Lung (tissue), 12 donors: ENCODE measurements around the gene TMEM178B. TPM values are rescaled to one million over a fixed set of nuclear protein-coding genes. Genes with fewer than 3 reads are reported as not detected.

Experiments
- ATAC-seq: fragments of 200-7000 bp; cut with Tn5 transposase; one replicate; pipeline ENCODE4 v1.9.1; 2020; ENCODE audit warnings: moderate number of reproducible peaks; ENCODE audit not compliant: insufficient read depth, low FRiP score
- DNase-seq, 3 donors: peaks; one replicate each; pipeline ENCODE4 v3.0.0-alpha.2; 2013 to 2017
- H3K27ac ChIP-seq, 2 donors: one replicate each; pipeline ENCODE4 v1.5.1; 2013; ENCODE audit warnings: mild to moderate bottlenecking in 2 of 2, moderate library complexity in 2 of 2, control low read depth in 1 of 2, inconsistent platforms in 1 of 2, low read depth in 1 of 2, low read length in 1 of 2
- H3K27me3 ChIP-seq, 3 donors: one replicate each; pipeline ENCODE4 v1.5.1; 2013; ENCODE audit warnings: low read length in 2 of 3; ENCODE audit not compliant: control insufficient read depth in 3 of 3, insufficient read depth in 3 of 3
- H3K36me3 ChIP-seq, 4 donors: one replicate each; pipeline ENCODE4 v1.5.1; 2013; ENCODE audit warnings: low read length in 4 of 4, mild to moderate bottlenecking in 1 of 4, moderate library complexity in 1 of 4; ENCODE audit not compliant: control insufficient read depth in 4 of 4, insufficient read depth in 4 of 4
- H3K4me1 ChIP-seq, 5 donors: one replicate each; pipeline ENCODE4 v1.5.1; 2013; ENCODE audit warnings: low read length in 5 of 5, mild to moderate bottlenecking in 2 of 5, moderate library complexity in 1 of 5; ENCODE audit not compliant: control insufficient read depth in 5 of 5, insufficient read depth in 5 of 5
- H3K4me3 ChIP-seq: one replicate; pipeline ENCODE4 v1.5.1; 2013; ENCODE audit warnings: mild to moderate bottlenecking, control low read depth, moderate library complexity
- H3K9ac ChIP-seq, 2 donors: one replicate each; pipeline ENCODE4 v1.5.1; 2013; ENCODE audit warnings: low read length in 2 of 2, control low read depth in 1 of 2; ENCODE audit not compliant: insufficient read depth in 1 of 2
- H3K9me3 ChIP-seq, 4 donors: one replicate each; pipeline ENCODE4 v1.5.1; 2013; ENCODE audit warnings: low read length in 3 of 4, mild to moderate bottlenecking in 1 of 4, moderate library complexity in 1 of 4; ENCODE audit not compliant: control insufficient read depth in 4 of 4, insufficient read depth in 3 of 4
- WGBS, 2 donors: extraction: QIAGEN DNeasy Blood & Tissue Kit; methylation state at CpG; one replicate each; pipeline ENCODE4 v1.1.7; 2013; 5-methylcytosine and 5-hydroxymethylcytosine counted together
- polyA plus RNA-seq, 2 donors: library from polyadenylated mRNA; stranded (reverse); fragments of 200-250 nt; gene quantifications; one replicate each; pipeline ENCODE4 v1.2.1, GENCODE V29; 2013
- total RNA-seq, 2 donors: library from RNA; depleted of rRNA in 1 of 2; stranded (reverse); fragments of >200 nt in 1 of 2; gene quantifications; one replicate each; pipeline ENCODE4 v1.2.1, GENCODE V29; 2014 to 2021
- TF ChIP-seq, protein P1 (sequence below): IDR thresholded peaks from 2 replicates; pipeline ENCODE4 v1.5.1; 2012; ENCODE audit warnings: mild to moderate bottlenecking; ENCODE audit errors: control extremely low read depth, extremely low read depth
- donor health status: control.
- donor health status: control.
- donor health status: Bipolar disorder and iron deficiency.
- donor health status: healthy.
- donor health status: DM: yes; HTN: yes; CAD: no.

TMEM178B gene
- total and polyA plus RNA-seq, 4 donors, result 0.04 to 2.4 (median 0.48) TPM

DNA sequence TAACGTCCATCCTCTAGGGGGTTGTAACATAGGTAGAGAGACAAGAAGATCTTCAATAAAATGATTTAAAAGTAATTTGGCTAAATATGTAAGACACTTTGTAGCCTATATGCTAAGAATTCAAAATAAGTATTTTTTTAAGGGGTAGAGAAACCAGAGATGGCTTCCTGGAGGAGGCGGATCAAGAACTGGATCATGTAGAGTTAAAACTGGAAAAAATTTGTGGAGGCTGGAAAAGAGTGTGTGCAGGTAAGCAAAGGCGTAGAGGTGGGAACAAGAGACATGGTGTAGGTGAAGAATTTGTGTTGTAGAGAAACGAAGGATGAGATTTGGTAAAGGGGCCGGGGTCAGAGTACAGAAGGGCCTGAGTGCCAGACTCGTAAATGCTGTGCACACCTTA lies 172.6 kb downstream of the TMEM178B start:
- no peak overlapping the region for H3K4me3 ChIP-seq
- TF ChIP-seq, protein P1, sequence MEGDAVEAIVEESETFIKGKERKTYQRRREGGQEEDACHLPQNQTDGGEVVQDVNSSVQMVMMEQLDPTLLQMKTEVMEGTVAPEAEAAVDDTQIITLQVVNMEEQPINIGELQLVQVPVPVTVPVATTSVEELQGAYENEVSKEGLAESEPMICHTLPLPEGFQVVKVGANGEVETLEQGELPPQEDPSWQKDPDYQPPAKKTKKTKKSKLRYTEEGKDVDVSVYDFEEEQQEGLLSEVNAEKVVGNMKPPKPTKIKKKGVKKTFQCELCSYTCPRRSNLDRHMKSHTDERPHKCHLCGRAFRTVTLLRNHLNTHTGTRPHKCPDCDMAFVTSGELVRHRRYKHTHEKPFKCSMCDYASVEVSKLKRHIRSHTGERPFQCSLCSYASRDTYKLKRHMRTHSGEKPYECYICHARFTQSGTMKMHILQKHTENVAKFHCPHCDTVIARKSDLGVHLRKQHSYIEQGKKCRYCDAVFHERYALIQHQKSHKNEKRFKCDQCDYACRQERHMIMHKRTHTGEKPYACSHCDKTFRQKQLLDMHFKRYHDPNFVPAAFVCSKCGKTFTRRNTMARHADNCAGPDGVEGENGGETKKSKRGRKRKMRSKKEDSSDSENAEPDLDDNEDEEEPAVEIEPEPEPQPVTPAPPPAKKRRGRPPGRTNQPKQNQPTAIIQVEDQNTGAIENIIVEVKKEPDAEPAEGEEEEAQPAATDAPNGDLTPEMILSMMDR, result no peak
- no peaks in the 10 kb centered on the region for H3K4me1 ChIP-seq
- WGBS, 2 donors, result 85 to 94% methylated on average over 6 of the region's 6 CpGs
- H3K27ac ChIP-seq, result no peak overlapping the region
- H3K9me3 ChIP-seq, result peaks cover 0 to 2% (median 0%) of the 10 kb centered on the region in 4 donors
- no peak for ATAC-seq
- peaks cover 0 to 3% (median 2%) of the 10 kb centered on the region in 3 donors for H3K27me3 ChIP-seq
- DNase-seq, result no peak
- H3K9ac ChIP-seq, result no peak overlapping the region
- H3K36me3 ChIP-seq, result no peaks in the 10 kb centered on the region

DNA sequence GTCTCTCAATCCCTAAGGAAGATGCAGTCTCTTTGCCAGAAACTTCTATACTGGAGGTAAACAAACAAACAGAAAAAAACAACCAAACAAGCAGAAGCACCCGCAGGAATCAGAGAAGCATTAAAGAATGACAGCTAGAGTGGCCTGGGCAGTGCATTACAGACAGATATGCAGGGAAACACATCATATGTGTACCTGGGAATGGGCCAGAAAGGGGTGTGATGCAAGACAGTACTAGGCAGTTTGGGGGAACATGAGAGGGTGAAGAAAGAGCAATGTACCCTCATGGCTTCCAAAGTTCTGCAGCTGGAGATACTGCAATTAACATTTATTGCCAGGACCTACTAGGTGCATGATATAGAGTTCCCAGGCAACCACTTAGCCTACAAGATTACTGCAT lies 177.3 kb downstream of the TMEM178B start:
- TF ChIP-seq, protein P1, result no peak
- ATAC-seq (no peak), DNase-seq (peak in 1 of 3 donors; percentile 17)
- Histone ChIP-seq H3K4me1 (no peaks in the 10 kb centered on the region), H3K27me3 (peaks cover 0 to 3% (median 2%) of the 10 kb centered on the region in 3 donors), H3K27ac (no peak overlapping the region), H3K4me3 (no peak overlapping the region), H3K9me3 (no peaks in the 10 kb centered on the region), H3K36me3 (no peaks in the 10 kb centered on the region), H3K9ac (no peak overlapping the region)
- WGBS, 2 donors, result 70 to 72% methylated on average over 1 of the region's 1 CpG

DNA sequence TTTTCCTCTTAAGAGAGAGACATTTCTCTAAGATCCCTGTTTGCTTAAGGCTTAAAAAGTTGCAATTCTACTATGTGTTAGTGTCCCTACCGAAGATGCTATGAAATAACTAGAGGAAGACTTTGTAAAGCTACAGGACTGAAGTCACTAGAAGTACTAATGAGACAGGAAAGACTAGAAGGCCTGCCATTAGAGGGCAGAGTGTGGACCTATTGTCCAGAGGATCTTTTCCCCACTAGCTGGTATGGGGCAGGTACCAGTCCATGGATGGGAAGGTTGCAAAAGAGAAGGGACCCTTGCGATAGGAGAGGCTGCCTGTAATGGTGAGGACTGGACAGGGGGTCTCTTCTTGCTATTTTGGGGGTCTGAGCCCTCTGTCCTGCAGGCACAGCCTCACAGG lies 178.1 kb downstream of the TMEM178B start:
- no peak overlapping the region for H3K27ac ChIP-seq
- WGBS, 2 donors, result 68 to 77% methylated on average over 2 of the region's 2 CpGs
- no peak overlapping the region for H3K9ac ChIP-seq
- no peaks in the 10 kb centered on the region for H3K36me3 ChIP-seq
- H3K4me1 ChIP-seq, result no peaks in the 10 kb centered on the region
- H3K27me3 ChIP-seq, result peaks cover 0 to 3% (median 0%) of the 10 kb centered on the region in 3 donors
- no peak for ATAC-seq
- no peak overlapping the region for H3K4me3 ChIP-seq
- no peaks in the 10 kb centered on the region for H3K9me3 ChIP-seq
- DNase-seq, result no peak
- TF ChIP-seq, protein P1, result no peak

DNA sequence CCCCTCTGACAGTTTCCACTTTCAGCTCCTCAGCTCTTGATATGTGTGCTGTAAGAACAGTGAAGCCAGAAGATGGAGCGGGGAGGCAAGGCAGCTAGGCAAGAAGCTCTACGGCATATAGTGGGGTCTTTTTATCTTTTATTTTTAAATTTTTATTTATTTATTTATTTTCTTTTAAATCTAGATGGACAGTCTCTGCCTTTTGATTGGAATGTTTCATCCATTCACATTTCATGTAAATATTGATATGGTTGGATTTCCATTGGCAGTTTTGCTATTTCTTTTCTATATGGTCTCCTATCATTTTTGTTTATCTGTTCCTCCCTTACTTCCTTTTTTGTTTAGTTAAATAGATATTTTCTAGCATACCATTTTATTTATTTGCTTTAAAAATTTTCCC lies 183.7 kb downstream of the TMEM178B start:
- Histone ChIP-seq H3K4me1 (no peaks in the 10 kb centered on the region), H3K9me3 (peaks cover 0 to 6% (median 4%) of the 10 kb centered on the region in 4 donors), H3K9ac (no peak overlapping the region), H3K27ac (no peak overlapping the region), H3K36me3 (no peaks in the 10 kb centered on the region), H3K4me3 (no peak overlapping the region), H3K27me3 (no peaks in the 10 kb centered on the region)
- TF ChIP-seq, protein P1, result no peak
- DNase-seq (no peak), ATAC-seq (no peak)
- 78 to 97% methylated on average over 2 of the region's 2 CpGs for WGBS, 2 donors
